Spleen (tissue), 11 donors: ENCODE data around the gene APOB. TPM values are rescaled to one million over a fixed set of nuclear protein-coding genes. Genes with fewer than 3 reads are reported as not detected.

Source experiments
- DNase-seq: peaks from one replicate; pipeline ENCODE4 v3.0.0-alpha.2; 2020
- H3K27ac ChIP-seq, 8 donors: fragments of 200-600 bp; sonication (generic) in 7 of 8; 1 replicate in 4 of 8; 2 replicates in 4 of 8; pipeline versions ENCODE4 v1.5.0 to v1.8.0; 2016 to 2021; ENCODE audit warnings: inconsistent platforms in 4 of 8, mild to moderate bottlenecking in 4 of 8, moderate library complexity in 1 of 8
- H3K27me3 ChIP-seq, 7 donors: fragments of 200-600 bp; sonication (generic) in 6 of 7; replicated peaks in 1 of 7; 1 replicate in 4 of 7; 2 replicates in 3 of 7; pipeline versions ENCODE4 v1.5.0 to v1.8.0; 2016 to 2021; ENCODE audit warnings: inconsistent platforms in 3 of 7, mild to moderate bottlenecking in 1 of 7
- H3K36me3 ChIP-seq, 6 donors: fragments of 200-600 bp; sonication (generic) in 5 of 6; 1 replicate in 4 of 6; 2 replicates in 2 of 6; pipeline versions ENCODE4 v1.5.0 to v1.8.0; 2016 to 2021; ENCODE audit warnings: inconsistent platforms in 2 of 6
- H3K4me1 ChIP-seq, 6 donors: fragments of 200-600 bp; sonication (generic) in 5 of 6; 1 replicate in 3 of 6; 2 replicates in 3 of 6; pipeline versions ENCODE4 v1.5.0 to v1.8.0; 2016 to 2021; ENCODE audit warnings: inconsistent platforms in 3 of 6
- H3K4me3 ChIP-seq, 8 donors: fragments of 200-600 bp; sonication (generic) in 7 of 8; 1 replicate in 4 of 8; 2 replicates in 4 of 8; pipeline versions ENCODE4 v1.5.0 to v1.8.0; 2016 to 2021; ENCODE audit warnings: inconsistent platforms in 4 of 8, mild to moderate bottlenecking in 4 of 8, moderate library complexity in 2 of 8
- H3K9me3 ChIP-seq, 8 donors: fragments of 200-600 bp; sonication (generic) in 7 of 8; 1 replicate in 4 of 8; 2 replicates in 4 of 8; pipeline versions ENCODE4 v1.5.0 to v1.8.0; 2016 to 2021; ENCODE audit warnings: inconsistent platforms in 4 of 8
- POLR2A ChIP-seq, 3 donors: fragments of 450-650 bp; IDR thresholded peaks; one replicate each; pipeline ENCODE4 v1.5.1; 2017; ENCODE audit warnings: antibody characterized with exemption in 3 of 3, mild to moderate bottlenecking in 1 of 3
- POLR2AphosphoS5 ChIP-seq, 3 donors: sonication (generic); formaldehyde crosslinking; IDR thresholded peaks; one replicate each; pipeline ENCODE4 v1.5.1; 2017; ENCODE audit warnings: antibody characterized with exemption in 3 of 3
- WGBS, 5 donors: extraction: QIAGEN DNeasy Blood & Tissue Kit in 3 of 5; methylation state at CpG; one replicate each; pipeline versions ENCODE4 v1.1.5 to v1.1.7; 2013 to 2018; 5-methylcytosine and 5-hydroxymethylcytosine counted together
- intact Hi-C: fragments of 100-400 bp; cut with DNase I; formaldehyde crosslinking; loops from one replicate; pipeline ENCODE4 v1.15.0; 2023; ENCODE audit warnings: low total_unique reads
- polyA plus RNA-seq, 3 donors: library from polyadenylated mRNA; stranded (reverse); fragments of 200-250 nt; gene quantifications; one replicate each; pipeline ENCODE4 v1.2.1, GENCODE V29; 2013
- total RNA-seq, 7 donors: library from RNA; depleted of rRNA in 3 of 7; stranded (reverse); fragments of >200 nt in 3 of 7; fragmentation: NEBNext Ultra II Directional in 4 of 7; extraction: Animal tissue kit (Norgen Biotek cat#: 25700) in 4 of 7; gene quantifications; one replicate each; pipeline versions ENCODE4 v1.1.0 to v1.2.1, GENCODE V29; 2016 to 2021
- TF ChIP-seq, protein P1 (sequence below), 11 experiments: fragments of 200-600 bp in 7 of 11; fragments of 450-650 bp in 4 of 11; sonication (generic) in 4 of 11; IDR thresholded peaks in 8 of 11; conservative IDR thresholded peaks in 3 of 11; 1 replicate in 7 of 11; 2 replicates in 4 of 11; pipeline versions ENCODE4 v1.4.0 to v1.8.0; 2016 to 2021; ENCODE audit warnings: antibody characterized with exemption in 11 of 11, inconsistent platforms in 4 of 11, mild to moderate bottlenecking in 1 of 11
- donor health status: healthy with polysubstance abuse.
- donor health status: DM: no; HTN: no; CAD: no; lungs with moderate emphysema.
- donor health status: DM: no; HTN: no; CAD: no.
- donor health status: Bipolar disorder and iron deficiency.
- donor health status: healthy.
- donor health status: DM: no; HTN: no; CAD: no.
- donor health status: DM: yes; HTN: yes; CAD: no.

Gene APOB
- total and polyA plus RNA-seq, 10 donors: 0.02 to 2.5 (median 0.39) TPM

DNA sequence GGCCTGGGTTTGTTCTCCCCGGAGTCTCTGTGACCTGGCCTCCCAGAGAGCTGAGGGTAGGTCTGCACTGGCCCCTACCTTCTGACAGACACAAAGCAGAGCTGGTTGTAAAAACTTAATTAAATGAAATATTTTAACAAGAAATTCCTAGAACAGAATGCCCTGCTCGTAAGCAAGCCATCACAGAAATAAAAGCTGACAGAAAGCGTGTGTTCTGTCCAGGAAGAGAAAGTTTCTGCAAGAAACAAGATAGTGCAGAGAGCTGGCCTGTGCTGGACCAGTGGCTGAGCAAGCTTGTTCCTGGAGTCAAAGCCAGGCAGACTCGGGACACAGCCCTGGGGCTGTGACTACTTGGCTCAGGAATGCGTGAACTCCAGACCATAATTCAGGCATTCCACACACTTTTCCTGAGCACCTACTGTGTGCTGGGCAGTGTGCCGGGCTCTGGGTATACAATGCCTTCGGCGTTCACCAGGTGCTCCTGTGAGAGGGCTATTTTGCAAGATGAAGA, 51.6 kb downstream of the APOB start:
- no peaks in the 10 kb centered on the region for H3K9me3 ChIP-seq
- no peak for DNase-seq
- intact Hi-C loops: no loop called here
- H3K27ac ChIP-seq: no peak overlapping the region
- WGBS, 5 donors: 67 to 80% (median 78%) methylated on average over 8 of the region's 8 CpGs
- TF ChIP-seq, protein P1, sequence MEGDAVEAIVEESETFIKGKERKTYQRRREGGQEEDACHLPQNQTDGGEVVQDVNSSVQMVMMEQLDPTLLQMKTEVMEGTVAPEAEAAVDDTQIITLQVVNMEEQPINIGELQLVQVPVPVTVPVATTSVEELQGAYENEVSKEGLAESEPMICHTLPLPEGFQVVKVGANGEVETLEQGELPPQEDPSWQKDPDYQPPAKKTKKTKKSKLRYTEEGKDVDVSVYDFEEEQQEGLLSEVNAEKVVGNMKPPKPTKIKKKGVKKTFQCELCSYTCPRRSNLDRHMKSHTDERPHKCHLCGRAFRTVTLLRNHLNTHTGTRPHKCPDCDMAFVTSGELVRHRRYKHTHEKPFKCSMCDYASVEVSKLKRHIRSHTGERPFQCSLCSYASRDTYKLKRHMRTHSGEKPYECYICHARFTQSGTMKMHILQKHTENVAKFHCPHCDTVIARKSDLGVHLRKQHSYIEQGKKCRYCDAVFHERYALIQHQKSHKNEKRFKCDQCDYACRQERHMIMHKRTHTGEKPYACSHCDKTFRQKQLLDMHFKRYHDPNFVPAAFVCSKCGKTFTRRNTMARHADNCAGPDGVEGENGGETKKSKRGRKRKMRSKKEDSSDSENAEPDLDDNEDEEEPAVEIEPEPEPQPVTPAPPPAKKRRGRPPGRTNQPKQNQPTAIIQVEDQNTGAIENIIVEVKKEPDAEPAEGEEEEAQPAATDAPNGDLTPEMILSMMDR (IDR thresholded peaks at IDR 0.05 in 8 of 11, conservative IDR thresholded peaks at IDR 0.05 in 3 of 11): no peak
- TF ChIP-seq POLR2AphosphoS5 (IDR thresholded peaks at IDR 0.05) (no peak), POLR2A (IDR thresholded peaks at IDR 0.05) (no peak)
- no peak overlapping the region for H3K4me3 ChIP-seq
- H3K27me3 ChIP-seq: peaks cover 0 to 5% (median 0%) of the 10 kb centered on the region in 7 donors
- no peaks in the 10 kb centered on the region for H3K36me3 ChIP-seq
- no peaks in the 10 kb centered on the region for H3K4me1 ChIP-seq

- intact Hi-C loops: no loop called here
- H3K4me3 ChIP-seq: no peak overlapping the region
- DNase-seq: no peak
- H3K4me1 ChIP-seq: no peaks in the 10 kb centered on the region
- H3K27ac ChIP-seq: no peak overlapping the region
- 75 to 85% (median 83%) methylated on average over 19 to 20 of the region's 20 CpGs for WGBS, 5 donors
- H3K9me3 ChIP-seq: no peaks in the 10 kb centered on the region
- peaks cover 0 to 5% (median 0%) of the 10 kb centered on the region in 7 donors for H3K27me3 ChIP-seq
- TF ChIP-seq POLR2A (IDR thresholded peaks at IDR 0.05): no peak
- TF ChIP-seq POLR2AphosphoS5 (IDR thresholded peaks at IDR 0.05): no peak
- TF ChIP-seq, protein P1 (IDR thresholded peaks at IDR 0.05 in 8 of 11, conservative IDR thresholded peaks at IDR 0.05 in 3 of 11): no peak
- no peaks in the 10 kb centered on the region for H3K36me3 ChIP-seq
Measured at GRCh38 chr2:20990442-20991430, 53.1 kb downstream of the APOB start.

GRCh38 chr2:20989404-20989803, 54.5 kb downstream of the APOB start:
- no peak overlapping the region for H3K27ac ChIP-seq
- TF ChIP-seq POLR2AphosphoS5 (IDR thresholded peaks at IDR 0.05) (no peak), POLR2A (IDR thresholded peaks at IDR 0.05) (no peak)
- TF ChIP-seq, protein P1 (IDR thresholded peaks at IDR 0.05 in 8 of 11, conservative IDR thresholded peaks at IDR 0.05 in 3 of 11): no peak
- no peaks in the 10 kb centered on the region for H3K36me3 ChIP-seq
- intact Hi-C loops: no loop called here
- WGBS, 5 donors: 56 to 78% (median 69%) methylated on average over 1 of the region's 1 CpG
- H3K9me3 ChIP-seq: no peaks in the 10 kb centered on the region
- H3K27me3 ChIP-seq: peaks cover 0 to 4% (median 0%) of the 10 kb centered on the region in 7 donors
- no peaks in the 10 kb centered on the region for H3K4me1 ChIP-seq
- H3K4me3 ChIP-seq: no peak overlapping the region
- no peak for DNase-seq

GRCh38 chr2:20988905-20989304, 55.0 kb downstream of the APOB start:
- TF ChIP-seq, protein P1 (IDR thresholded peaks at IDR 0.05 in 8 of 11, conservative IDR thresholded peaks at IDR 0.05 in 3 of 11): no peak
- TF ChIP-seq POLR2AphosphoS5 (IDR thresholded peaks at IDR 0.05) (no peak), POLR2A (IDR thresholded peaks at IDR 0.05) (no peak)
- DNase-seq: no peak
- intact Hi-C loops: no loop called here
- Histone ChIP-seq H3K36me3 (no peaks in the 10 kb centered on the region), H3K4me1 (no peaks in the 10 kb centered on the region), H3K27ac (no peak overlapping the region), H3K9me3 (no peaks in the 10 kb centered on the region), H3K4me3 (no peak overlapping the region), H3K27me3 (peaks cover 0 to 4% (median 0%) of the 10 kb centered on the region in 7 donors)
- 61 to 71% (median 71%) methylated on average over 3 to 4 of the region's 4 CpGs for WGBS, 5 donors
